Inferior parietal cortex (tissue), 1 donor: Measurements from ENCODE around the gene RHOA.
"Not testable (repeated sequence)": the region's sequence is repeated elsewhere in the genome, so short reads cannot be mapped to it uniquely, and the experiment has no call there.

Experiments used
- DNase-seq: peaks from one replicate; pipeline ENCODE4 v3.0.0-alpha.2; 2016; ENCODE audit errors: extremely low spot score

The RHOA gene

DNA sequence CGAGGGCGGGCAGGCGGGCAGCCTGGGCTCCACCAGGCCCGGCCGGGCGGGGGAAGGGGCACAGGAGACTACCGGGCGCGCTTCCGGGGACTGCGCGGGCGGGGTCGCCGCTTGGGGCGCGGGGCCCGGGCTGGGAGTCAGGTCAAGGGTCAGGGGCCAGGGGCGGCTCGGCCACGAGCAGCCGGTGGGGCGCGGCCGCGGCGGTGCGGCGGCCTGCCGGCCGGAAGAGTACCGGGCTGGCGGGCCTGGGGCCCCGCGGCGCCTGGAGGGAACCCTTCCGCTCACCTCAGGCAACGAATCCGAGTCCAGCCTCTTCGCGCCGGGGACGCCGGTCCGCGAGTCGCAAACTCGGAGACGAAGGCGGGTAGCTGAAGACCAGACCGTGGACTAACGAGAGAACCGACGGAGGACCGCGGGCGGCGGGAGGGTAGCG, 225 bp downstream of the RHOA start:
- no peak for DNase-seq

DNA sequence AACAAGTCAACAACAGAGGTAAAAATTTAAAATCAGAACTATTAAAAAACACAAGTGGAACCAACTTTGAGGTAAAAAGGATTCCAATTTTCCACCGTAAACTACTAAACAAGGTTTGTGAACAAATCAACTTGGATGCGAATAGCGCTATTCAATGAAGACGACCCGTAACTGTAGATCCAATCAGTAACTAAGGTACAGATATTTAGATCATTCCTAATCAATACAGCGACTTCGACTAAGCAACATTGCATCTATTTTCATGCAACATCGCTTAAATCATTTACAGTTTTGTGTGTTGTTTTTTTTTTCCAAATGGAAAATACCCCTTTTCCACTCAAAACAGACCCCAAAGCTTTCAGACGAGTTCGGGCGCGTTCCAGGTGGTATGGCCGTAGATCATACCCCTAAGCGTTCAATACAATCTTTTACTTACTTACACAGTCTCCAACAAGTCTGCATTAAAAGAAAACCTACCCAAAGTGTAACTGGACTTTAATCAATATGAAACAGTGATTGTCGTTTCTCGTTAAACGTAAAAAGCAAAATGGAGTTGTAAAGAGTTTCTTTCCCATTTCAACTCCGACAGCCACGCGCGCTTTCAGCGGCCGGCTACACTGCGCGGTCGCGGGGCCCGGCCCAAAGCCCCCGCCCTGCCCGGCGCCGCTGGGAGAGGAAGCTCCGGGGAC, 786 bp downstream of the RHOA start:
- DNase-seq = no peak

DNA sequence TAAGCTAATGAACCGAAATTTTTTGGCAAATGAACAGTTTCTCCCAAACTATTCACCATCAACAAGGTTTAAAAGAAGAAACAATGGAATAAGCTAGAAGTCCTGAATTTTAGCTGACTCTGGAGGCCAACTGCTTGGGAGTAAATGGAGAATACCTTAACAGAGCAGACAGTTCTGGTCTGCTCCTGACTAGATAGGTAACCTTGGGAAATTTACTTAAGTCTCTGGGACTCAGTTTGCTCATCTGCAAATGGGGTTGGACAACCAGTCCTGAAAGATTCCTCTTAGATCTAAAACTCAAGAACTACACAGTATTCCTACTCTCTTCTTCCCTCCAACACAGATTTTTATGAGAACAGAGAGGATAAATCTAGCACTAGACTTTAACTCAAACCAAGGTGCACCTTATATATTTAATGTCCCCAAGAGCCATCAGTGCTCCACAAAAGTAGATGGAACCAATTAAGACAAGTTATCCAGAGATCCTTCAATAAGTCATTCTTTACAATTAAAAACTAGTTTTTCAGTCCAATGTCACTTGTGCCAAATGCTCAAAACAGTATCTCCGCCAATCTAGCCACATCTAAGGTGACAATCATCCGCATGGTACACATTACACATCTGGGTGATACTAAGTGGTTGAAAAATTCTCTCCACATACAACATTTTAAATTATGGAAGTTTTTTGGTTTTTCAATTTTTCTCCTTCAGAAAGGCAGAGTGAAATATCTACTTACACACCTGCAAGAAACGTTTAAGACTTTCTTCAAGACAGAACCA, 1.5 kb downstream of the RHOA start:
- no peak for DNase-seq

DNA sequence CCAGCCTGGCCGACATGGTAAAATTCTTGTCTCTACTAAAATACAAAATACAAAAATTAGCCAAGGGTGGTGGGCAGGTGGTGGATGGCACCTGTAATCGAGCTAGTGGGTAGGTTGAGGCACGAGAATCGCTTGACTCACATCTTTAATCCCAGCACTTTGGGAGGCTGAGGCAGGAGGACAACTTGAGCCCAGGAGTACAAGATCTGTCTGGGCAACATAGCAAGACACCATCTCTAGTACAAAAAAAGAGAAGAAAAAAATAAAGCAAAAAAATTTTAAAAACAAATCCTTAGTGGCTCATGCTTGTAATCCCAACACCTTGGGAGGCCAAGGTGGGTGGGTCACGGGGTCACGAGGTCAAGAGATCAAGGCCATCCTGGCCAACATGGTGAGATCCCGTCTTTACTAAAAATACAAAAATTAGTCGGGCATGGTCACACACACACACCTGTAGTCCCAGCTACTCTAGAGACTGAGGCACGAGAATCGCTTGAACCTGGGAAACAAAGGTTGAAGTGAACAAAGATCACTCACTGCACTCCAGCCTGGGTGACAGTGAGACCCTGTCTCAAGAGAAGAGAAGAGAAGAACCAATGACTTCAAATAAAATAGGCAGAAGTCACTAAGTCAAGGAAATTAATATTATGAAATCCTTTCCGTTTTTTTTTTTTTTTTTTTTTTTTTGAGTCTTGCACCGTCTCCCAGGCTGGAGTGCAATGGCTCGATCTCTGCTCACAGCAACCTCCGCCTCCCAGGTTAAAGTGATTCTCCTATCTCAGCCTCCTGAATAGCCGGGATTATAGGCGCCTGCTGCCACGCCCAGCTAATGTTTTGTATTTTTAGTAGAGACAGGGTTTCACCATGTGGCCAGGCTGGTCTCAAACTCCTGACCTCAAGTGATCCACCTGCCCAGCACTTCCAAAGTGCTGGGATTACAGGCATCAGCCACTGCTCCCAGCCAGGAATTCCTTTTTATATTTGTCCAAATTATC, 4.9 kb downstream of the RHOA start:
- DNase-seq = no peak

DNA sequence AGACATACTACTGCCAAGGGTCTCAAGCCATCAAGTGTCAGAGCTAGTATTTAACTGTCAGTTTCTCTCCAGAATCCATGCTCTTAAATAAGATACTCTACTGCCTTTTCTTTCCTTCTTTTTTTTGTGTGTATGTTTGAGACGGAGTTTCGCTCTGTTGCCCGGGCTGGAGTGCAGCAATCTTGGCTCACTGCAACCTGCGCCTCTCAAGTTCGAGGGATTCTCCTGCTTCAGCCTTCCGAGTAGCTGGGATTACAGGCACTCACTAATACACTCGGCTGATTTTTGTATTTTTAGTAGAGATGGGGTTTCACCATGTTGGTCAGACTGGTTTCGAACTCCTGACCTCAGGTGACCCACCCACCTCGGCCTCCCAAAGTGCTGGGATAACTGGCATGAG, 6.2 kb downstream of the RHOA start:
- DNase-seq = not testable (repeated sequence)

DNA sequence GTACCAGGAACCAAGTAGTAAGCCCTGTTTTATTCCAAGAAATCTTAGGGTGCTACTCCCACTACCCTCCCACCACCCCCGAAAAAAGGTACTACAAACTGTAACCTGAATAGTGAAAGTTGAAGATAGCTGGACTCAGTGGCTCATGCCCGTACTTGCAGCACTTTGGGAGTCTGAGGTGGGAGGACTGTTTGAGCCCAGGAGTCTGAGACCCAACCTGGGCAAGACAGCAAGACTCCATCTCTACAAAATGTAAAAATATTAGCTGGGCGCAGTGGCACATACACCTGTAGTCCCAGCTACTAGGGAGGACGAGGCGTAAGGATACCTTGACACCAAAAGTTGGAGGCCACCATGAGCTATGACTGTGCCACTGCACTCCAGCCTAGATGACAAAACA, 7.9 kb downstream of the RHOA start:
- no peak for DNase-seq

DNA sequence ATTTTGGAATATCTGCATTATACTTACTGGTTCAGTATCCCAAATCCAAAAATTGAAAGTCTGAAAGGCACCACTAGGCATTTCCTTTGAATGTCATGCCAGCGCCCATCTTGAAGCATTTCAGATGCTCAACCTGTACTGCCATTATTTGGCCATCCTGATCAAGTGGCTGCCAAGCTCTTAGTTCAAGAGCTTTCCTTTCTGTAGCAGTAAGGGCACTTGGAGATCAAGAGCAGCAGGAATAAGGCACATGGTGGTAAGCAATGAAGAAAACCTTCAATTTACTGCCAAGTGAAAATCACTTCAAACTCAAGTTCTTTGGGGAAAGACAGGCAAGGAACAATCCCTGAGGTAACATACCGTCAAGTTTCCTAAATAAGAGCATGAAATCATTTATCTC, 10.0 kb downstream of the RHOA start:
- no peak for DNase-seq

DNA sequence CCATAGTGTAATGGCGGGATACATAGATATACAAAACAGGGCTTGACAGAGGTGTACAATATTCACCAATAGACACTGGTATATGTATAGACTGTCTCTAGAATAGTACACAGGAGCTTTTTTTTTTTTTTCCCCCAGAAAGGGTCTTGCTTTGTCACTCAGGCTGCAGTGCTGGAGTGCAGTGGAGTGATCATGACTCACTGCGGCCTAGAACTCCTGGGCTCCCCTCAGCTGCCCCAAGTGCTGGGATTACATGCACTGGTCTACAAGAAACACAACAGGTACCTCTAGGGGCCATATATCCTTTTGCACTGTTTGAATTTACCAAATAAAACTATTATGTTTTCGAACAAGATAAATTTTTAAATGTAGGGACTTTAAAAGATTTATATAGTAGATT, 12.3 kb downstream of the RHOA start:
- DNase-seq = no peak

DNA sequence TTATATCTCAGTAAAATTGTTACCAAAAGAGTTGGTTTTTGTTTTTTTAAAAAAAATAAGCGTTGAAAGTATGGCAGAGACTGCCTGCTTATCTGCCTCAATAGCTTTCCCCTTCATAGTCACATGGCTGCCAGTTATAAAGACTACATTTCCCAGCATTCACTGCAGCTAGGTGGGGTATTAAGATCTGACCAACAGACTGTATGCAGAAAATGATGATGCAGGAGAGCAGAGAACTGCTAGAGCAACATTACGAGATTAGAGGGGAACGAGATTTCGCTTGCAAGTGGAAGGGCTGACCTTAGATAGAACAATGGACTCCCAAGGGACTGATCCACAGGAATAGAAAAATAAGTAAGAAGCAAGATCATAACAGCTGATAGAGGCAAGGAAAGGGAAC, 14.3 kb downstream of the RHOA start:
- peak; percentile 68 for DNase-seq

DNA sequence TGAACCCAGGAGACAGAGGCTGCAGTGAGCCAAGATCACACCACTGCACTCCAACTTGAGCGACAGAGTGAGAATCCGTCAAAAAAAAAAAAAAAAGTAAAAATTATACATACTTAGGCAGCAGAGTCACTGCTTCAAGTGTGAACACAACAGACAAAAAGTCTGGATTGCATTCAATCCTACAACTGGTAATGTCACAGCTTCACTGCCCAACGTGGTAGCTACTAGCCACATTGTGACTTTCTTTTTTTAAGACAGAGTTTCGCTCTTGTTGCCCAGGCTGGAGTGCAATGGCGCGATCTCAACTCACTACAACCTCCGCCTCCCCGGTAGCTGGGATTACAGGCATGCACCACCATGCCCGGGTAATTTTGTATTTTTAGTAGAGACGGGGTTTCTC, 20.5 kb downstream of the RHOA start:
- DNase-seq = not testable (repeated sequence)

DNA sequence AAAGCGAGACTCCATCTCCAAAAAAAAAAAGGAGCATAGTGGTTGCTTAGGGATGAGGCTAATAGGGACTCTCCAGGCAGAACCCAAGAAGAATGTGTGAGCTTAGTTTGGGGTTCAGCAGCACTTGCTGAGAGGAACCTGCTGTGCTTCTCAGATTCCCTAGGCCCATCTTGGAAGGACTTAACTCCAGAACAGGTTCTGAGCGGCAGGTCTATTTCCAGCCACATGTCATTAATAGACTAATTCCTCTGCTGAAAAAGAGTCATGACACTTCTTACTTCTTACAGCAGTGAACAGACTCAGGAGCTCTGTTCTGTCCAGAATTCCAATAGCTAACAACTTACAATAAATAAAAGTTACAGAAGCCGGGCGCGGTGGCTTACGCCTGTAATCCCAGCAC, 22.5 kb downstream of the RHOA start:
- no peak for DNase-seq

DNA sequence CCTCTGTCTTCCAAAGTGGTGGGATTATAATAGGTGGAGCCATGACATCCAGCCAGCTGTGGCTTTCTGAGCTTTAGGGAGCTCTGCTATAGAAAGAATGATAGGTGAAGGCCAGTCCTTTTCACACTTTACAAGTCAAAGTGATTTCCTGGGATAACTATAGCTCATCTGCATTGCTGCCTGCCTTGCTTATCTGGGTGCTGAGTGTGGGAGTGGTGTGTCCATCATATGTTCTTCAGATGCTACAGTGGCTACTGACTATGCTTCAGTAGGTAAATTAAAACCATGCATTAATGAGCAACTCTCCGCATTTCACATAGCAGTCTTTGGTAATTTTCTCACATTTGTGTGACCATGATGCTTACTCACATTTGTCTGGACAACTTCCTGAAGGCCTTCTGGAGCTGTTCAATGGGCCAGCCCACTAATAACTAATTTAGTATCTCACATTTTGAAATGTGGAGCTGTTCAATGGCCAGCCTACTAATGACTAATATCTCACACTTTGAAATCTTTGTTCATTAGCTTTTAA, 23.4 kb downstream of the RHOA start:
- DNase-seq = no peak

DNA sequence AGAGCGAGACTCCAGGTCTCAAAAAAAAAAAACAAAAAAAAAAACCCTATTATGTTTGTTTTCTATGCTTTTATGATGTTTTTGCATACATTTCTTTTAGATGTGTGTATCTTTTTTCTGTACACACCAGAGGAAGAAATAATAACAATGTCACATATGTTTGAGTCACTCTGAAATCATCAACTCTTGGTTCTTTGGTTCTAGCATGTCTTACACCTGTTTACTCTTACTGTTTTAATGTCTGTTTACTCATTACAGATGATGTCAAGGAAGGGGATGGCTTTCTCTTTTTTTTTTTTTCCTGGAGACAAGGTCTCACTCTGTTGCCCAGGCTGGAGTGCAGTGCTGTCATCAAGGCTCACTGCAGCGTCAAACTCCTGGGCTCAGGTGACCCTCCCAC, 24.1 kb downstream of the RHOA start:
- no peak for DNase-seq

DNA sequence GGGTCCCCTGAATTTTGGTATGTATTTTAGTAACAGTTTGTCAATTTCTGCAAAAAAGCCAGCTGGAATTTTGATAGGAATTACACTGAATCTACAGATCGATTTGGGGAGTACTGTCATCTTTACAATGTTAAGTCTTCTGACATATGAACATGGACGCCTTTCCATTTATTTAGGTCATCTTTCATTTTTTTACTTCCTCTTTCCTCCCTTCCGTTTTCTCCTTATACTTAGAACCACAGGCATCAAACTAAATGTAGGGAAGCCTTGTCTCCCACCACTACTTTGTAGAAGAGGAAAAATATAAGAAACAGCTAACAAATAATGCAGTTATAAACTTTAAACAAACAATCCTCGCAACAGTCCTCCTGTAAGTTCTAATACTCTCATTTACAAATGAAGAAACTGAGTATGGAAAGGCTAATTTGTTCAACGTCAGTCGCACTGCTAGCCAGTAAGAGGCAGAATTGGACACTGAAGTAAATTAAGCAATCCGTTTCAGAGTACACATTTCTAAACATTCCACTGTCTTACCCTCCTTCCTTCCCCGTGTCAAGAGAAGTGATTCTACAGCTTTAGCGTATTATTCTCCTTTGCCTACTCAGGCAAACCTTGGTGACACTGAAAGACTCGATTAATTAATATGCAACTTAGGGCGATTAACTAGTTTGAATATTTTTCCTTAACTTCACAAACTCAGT, 25.6 kb downstream of the RHOA start:
- no peak for DNase-seq

DNA sequence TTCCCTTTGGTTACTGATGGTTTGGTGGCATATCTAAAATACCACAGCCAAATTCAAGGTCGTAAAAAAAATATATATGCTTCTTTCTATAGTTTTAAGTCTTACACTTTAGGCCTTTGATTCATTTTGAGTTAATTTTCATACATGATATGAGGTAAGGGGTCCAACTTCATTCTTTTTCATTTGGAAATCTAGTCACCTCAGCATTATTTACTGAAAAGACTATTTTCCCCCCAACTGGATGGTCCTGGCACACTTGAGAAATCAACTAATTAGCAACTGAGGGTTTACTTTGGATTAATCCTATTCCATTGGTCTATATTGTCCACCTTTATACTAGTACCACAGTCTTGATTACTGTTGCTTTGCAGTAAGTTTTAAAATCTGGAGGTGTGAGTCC, 26.2 kb downstream of the RHOA start:
- DNase-seq = no peak

DNA sequence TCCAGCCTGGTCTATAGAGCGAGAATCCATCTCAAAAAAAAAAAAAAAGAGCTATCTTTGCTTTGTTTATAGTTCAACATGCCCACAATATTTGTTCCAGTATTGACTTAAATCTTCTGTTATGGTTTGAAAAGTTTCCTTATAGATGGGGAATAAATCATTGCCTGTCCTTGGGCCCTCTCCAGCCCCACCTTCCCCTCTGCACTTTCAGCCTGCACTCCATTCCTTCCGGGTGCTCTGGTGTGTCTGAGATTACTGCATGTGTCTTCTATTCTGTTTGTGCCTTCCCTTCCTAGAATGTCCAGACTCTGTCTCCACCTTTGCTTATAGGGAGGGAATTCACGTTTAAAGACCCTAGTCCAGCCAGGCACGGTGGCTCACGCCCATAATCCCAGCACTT, 28.4 kb downstream of the RHOA start:
- no peak for DNase-seq

DNA sequence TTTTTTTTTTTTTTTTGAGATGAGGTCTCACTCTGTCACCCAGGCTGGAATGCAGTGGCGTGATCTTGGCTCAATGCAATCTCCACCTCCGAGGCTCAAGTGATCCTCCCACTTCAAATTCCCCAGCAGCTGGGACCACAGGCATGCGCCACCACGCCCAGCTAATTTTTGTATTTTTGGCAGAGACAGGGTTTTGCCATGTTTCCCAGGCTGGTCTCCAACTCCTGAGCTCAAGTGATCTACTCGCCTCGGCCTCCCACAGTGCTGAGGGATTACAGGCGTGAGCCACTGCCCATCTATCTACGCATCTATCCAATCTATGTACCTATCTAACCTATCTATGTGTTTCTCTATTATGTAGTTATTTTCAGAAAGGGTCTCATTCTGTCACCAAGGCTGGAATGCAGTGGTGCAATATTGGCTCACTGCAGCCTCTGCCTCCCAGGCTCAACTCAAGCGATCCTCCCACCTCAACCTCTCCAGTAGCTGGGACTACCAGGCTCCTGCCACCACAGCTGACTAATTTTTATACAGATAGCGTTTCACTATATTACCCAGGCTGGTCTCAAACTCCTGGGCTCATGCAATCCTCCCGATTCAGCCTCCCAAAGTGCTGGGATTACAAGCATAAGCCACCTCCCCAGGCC, 33.4 kb downstream of the RHOA start:
- no peak for DNase-seq

DNA sequence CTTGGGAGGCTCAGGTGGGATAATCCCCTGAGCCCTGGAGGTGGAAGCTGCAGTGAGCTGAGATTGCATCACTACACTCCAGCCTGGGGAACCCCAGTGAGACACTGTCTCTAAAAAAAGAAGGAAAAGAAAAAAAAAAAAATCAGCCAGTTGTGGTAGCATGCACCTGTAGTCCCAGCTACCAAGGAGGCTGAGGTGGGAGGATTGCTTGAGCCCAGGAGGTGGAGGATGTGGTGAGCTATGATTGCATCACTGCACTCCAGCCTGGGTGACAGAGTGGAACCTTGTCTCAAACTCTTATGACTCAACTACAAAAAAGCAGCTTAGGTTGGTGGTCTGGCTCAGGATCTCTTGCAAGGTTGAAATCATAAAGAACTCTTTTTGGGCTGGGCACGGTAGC, 34.3 kb downstream of the RHOA start:
- no peak for DNase-seq

DNA sequence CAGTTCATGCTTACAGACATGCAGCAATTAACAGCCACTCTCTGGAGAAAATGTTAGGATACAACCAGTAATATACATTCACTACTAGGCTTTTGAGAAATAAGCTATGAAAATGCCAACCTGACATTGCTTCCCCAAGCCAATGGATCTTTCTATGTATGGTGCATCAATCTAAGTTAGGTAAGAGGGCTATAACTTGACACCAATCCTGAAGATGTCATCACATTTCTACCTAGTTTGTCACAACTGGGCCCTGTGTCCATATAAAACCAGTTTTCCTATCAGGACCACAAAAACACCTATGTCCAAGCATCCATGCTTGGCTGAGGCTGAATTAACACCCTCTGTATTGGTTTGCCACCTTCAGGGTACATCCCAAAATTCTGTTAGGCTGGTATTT, 39.8 kb downstream of the RHOA start:
- no peak for DNase-seq

DNA sequence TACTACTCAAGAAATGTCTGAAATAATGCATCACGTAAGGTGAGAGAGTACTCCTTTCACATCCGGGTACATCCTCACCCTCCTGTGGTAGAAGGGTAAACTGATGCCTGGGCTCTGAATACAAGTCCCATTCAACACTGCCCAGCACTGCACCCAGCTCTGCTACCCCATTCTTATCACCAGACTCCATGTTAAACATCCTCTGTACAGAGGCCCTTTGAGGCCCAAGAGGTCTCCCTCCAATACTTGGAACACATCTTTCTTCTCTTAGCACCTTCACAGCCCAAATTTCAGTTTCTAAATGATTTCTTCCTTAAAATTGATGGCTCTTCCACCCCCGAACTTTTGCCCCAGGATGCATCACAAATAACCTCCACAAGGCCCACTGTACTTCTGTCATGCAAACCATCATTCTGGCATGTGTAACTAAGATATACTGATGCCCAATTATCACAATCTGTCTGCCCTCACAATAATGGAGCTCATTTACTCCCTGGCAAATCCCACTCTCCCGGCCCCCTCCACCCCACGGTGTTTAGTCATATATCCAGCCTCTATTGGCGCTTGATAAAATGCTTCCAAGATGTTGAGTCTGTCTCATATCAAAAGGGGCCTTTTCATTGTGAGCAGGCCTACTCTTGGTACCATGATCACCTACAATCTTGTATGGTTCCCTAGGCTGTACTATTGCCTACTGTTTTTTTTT, 41.0 kb downstream of the RHOA start:
- no peak for DNase-seq
